ENCODE measurements around the gene DESI2.
"Not testable (repeated sequence)": the region's sequence is repeated elsewhere in the genome, so short reads cannot be mapped to it uniquely, and the experiment has no call there.

The DESI2 gene

GRCh38 chr1:244732851-244733450 lies 80.0 kb downstream of the DESI2 start:
- TF ChIP-seq CTCF (conservative IDR thresholded peaks at IDR 0.05) = no peak
- no peak overlapping the region for H3K27ac ChIP-seq

GRCh38 chr1:244735404-244735803 lies 82.5 kb downstream of the DESI2 start:
- TF ChIP-seq CTCF (conservative IDR thresholded peaks at IDR 0.05) = no peak
- H3K27ac ChIP-seq = no peak overlapping the region

- H3K27ac ChIP-seq = no peak overlapping the region
- no peak for TF ChIP-seq CTCF (conservative IDR thresholded peaks at IDR 0.05)
These were observed 83.1 kb downstream of the DESI2 start for GRCh38 chr1:244735876-244736561.

GRCh38 chr1:244739140-244739539 lies 86.2 kb downstream of the DESI2 start:
- H3K27ac ChIP-seq = not testable (repeated sequence)

GRCh38 chr1:244740027-244740617 lies 87.2 kb downstream of the DESI2 start:
- not testable (repeated sequence) for H3K27ac ChIP-seq

GRCh38 chr1:244741692-244742091 lies 88.8 kb downstream of the DESI2 start:
- no peak overlapping the region for H3K27ac ChIP-seq
- no peak for TF ChIP-seq CTCF (conservative IDR thresholded peaks at IDR 0.05)

- no peak for TF ChIP-seq CTCF (conservative IDR thresholded peaks at IDR 0.05)
- no peak overlapping the region for H3K27ac ChIP-seq
These were observed 96.5 kb downstream of the DESI2 start for GRCh38 chr1:244749230-244750016.

- no peak overlapping the region for H3K27ac ChIP-seq
- TF ChIP-seq CTCF (conservative IDR thresholded peaks at IDR 0.05) = no peak
These were observed 98.5 kb downstream of the DESI2 start for GRCh38 chr1:244751271-244751895.
